GM23338 (cell line): Measurements from ENCODE around the gene ZNF484. TPM values are rescaled to one million over a fixed set of nuclear protein-coding genes. Genes with fewer than 3 reads are reported as not detected.

ENCODE experiments used
- ATAC-seq: fragments of 200-7000 bp; cut with Tn5 transposase; 3 replicates; pipeline ENCODE4 v1.9.1; 2020
- DNase-seq: peaks from one replicate; pipeline ENCODE4 v3.0.0-alpha.2; 2015; ENCODE audit warnings: low spot score
- H2AFZ ChIP-seq: fragments of 200-600 bp; sonication (generic); 2 replicates; pipeline ENCODE4 v1.8.0; 2016; ENCODE audit warnings: antibody characterized with exemption, mild to moderate bottlenecking, moderate library complexity
- H3F3A ChIP-seq: fragments of 200-600 bp; sonication (generic); replicated peaks from 2 replicates; pipeline ENCODE4 v1.8.0; 2017; ENCODE audit warnings: antibody characterized with exemption, mixed run types, low read depth
- H3K27ac ChIP-seq: fragments of 200-600 bp; sonication (generic); 2 replicates; pipeline ENCODE4 v1.6.1; 2016; ENCODE audit warnings: low read depth
- H3K27me3 ChIP-seq: fragments of 200-600 bp; sonication (generic); 2 replicates; pipeline ENCODE4 v1.8.0; 2016; ENCODE audit warnings: mild to moderate bottlenecking, mixed run types, moderate library complexity; ENCODE audit not compliant: insufficient read depth
- H3K36me3 ChIP-seq: fragments of 200-600 bp; sonication (generic); 2 replicates; pipeline ENCODE4 v1.8.0; 2016; ENCODE audit warnings: mild to moderate bottlenecking; ENCODE audit not compliant: insufficient read depth
- H3K4me1 ChIP-seq: fragments of 200-600 bp; sonication (generic); 2 replicates; pipeline ENCODE4 v1.8.0; 2016; ENCODE audit warnings: mild to moderate bottlenecking, moderate library complexity; ENCODE audit not compliant: insufficient read depth
- H3K4me2 ChIP-seq: fragments of 200-600 bp; sonication (generic); 2 replicates; pipeline ENCODE4 v1.7.1; 2017; ENCODE audit warnings: mixed run types
- H3K4me3 ChIP-seq: fragments of 200-600 bp; sonication (generic); 2 replicates; pipeline ENCODE4 v1.6.1; 2016; ENCODE audit warnings: mixed run types
- H3K79me2 ChIP-seq: fragments of 200-600 bp; sonication (generic); replicated peaks from 2 replicates; pipeline ENCODE4 v1.8.0; 2017; ENCODE audit warnings: mild to moderate bottlenecking; ENCODE audit not compliant: insufficient read depth
- H3K9me2 ChIP-seq: fragments of 200-600 bp; sonication (generic); 2 replicates; pipeline ENCODE4 v1.8.0; 2017; ENCODE audit not compliant: insufficient read depth
- H4K20me1 ChIP-seq: fragments of 200-600 bp; sonication (generic); replicated peaks from 2 replicates; pipeline ENCODE4 v1.8.0; 2017; ENCODE audit warnings: mild to moderate bottlenecking; ENCODE audit not compliant: insufficient read depth
- H3K27ac Mint-ChIP-seq: 2 replicates; pipeline ENCODE4 v1.8.0; 2020; ENCODE audit warnings: inconsistent platforms, mild to moderate bottlenecking, moderate library complexity, mixed read lengths
- H3K27me3 Mint-ChIP-seq: 3 replicates; pipeline ENCODE4 v1.8.0; 2022; ENCODE audit warnings: low read depth, mild to moderate bottlenecking, moderate library complexity, mixed read lengths, inconsistent platforms; ENCODE audit not compliant: insufficient read depth, poor library complexity
- H3K36me3 Mint-ChIP-seq: 3 replicates; pipeline ENCODE4 v1.8.0; 2021; ENCODE audit warnings: low read depth, mild to moderate bottlenecking, inconsistent platforms, moderate library complexity, mixed read lengths
- H3K4me1 Mint-ChIP-seq: 3 replicates; pipeline ENCODE4 v1.8.0; 2020; ENCODE audit warnings: mild to moderate bottlenecking, inconsistent platforms, mixed read lengths
- H3K4me3 Mint-ChIP-seq: 3 replicates; pipeline ENCODE4 v1.8.0; 2021; ENCODE audit warnings: moderate library complexity, mild to moderate bottlenecking, inconsistent platforms, mixed read lengths
- H3K9me3 Mint-ChIP-seq: 3 replicates; pipeline ENCODE4 v1.8.0; 2020; ENCODE audit warnings: moderate library complexity, mild to moderate bottlenecking, inconsistent platforms, mixed read lengths
- CREB1 ChIP-seq: fragments of 250-450 bp; sonication (Bioruptor Pico); IDR thresholded peaks from 2 replicates; pipeline ENCODE4 v1.5.0; 2020; ENCODE audit warnings: low read depth, mild to moderate bottlenecking, moderate library complexity
- CTCF ChIP-seq, 2 experiments: fragments of 200-600 bp in 1 of 2; sonication (generic) in 1 of 2; conservative IDR thresholded peaks; 2 replicates each; pipeline versions ENCODE4 v1.5.1 to v1.6.1; 2016 to 2017; ENCODE audit warnings: antibody characterized with exemption in 2 of 2, low read depth in 2 of 2, mild to moderate bottlenecking in 2 of 2, moderate library complexity in 1 of 2
- ETS1 ChIP-seq: IDR thresholded peaks from 2 replicates; pipeline ENCODE4 v1.6.1; 2016; ENCODE audit warnings: antibody characterized with exemption
- EZH2 ChIP-seq: fragments of 200-600 bp; sonication (generic); IDR thresholded peaks from one replicate; pipeline ENCODE4 v1.8.0; 2017; ENCODE audit warnings: antibody characterized with exemption, mild to moderate bottlenecking, low read depth; ENCODE audit not compliant: unreplicated experiment
- JUNB ChIP-seq: IDR thresholded peaks from one replicate; pipeline ENCODE4 v1.6.1; 2016; ENCODE audit warnings: antibody characterized with exemption; ENCODE audit not compliant: unreplicated experiment
- NANOG ChIP-seq: IDR thresholded peaks from 2 replicates; pipeline ENCODE4 v1.6.1; 2016; ENCODE audit warnings: antibody characterized with exemption, borderline replicate concordance
- REST ChIP-seq: IDR thresholded peaks from one replicate; pipeline ENCODE4 v1.6.1; 2018; ENCODE audit warnings: antibody characterized with exemption; ENCODE audit not compliant: unreplicated experiment
- ZNF331 ChIP-seq: fragments of 250-450 bp; sonication (Bioruptor Pico); IDR thresholded peaks from 2 replicates; pipeline ENCODE4 v1.5.0; 2020; ENCODE audit warnings: low read depth, mild to moderate bottlenecking, moderate library complexity
- ZNF462 ChIP-seq: fragments of 250-450 bp; sonication (Bioruptor Pico); IDR thresholded peaks from 2 replicates; pipeline ENCODE4 v1.5.0; 2020; ENCODE audit warnings: mild to moderate bottlenecking, moderate library complexity
- polyA plus RNA-seq: library from polyadenylated mRNA; unstranded; fragments of >200 nt; fragmentation: Nextera tagmentation; extraction: Ambion mirVana; gene quantifications from 2 replicates; pipeline ENCODE4 v1.2.1, GENCODE V29; 2016
- total RNA-seq: library from RNA; depleted of rRNA; stranded (reverse); fragments of >200 nt; shearing (Covaris generic); gene quantifications from 2 replicates; pipeline ENCODE4 v1.2.3, GENCODE V29; 2014

Gene ZNF484
- total and polyA plus RNA-seq, 2 experiments from 2014 or later: 4.2 to 19.4 TPM

- Mint-ChIP-seq H3K27me3 (no peaks in the 10 kb centered on the region), H3K4me1 (no peaks in the 10 kb centered on the region), H3K27ac (no peak overlapping the region), H3K36me3 (peaks cover 32% of the 10 kb centered on the region), H3K4me3 (no peak overlapping the region), H3K9me3 (peaks cover 7% of the 10 kb centered on the region; the same call in 2 of the 3 replicates)
- H4K20me1 ChIP-seq: peaks cover 7% of the 10 kb centered on the region; the same call in 1 of the 2 replicates
- no peak overlapping the region for H3K27ac ChIP-seq
- ATAC-seq: no peak
- H3K27me3 ChIP-seq: no peaks in the 10 kb centered on the region
- H3K36me3 ChIP-seq: peaks cover 2% of the 10 kb centered on the region
- no peak overlapping the region for H2AFZ ChIP-seq
- no peaks in the 10 kb centered on the region for H3F3A ChIP-seq
- no peak for DNase-seq
- TF ChIP-seq NANOG: no peak
- TF ChIP-seq ZNF331 (CRISPR knock-in tag): no peak
- H3K79me2 ChIP-seq: peaks cover 60% of the 10 kb centered on the region
- H3K9me2 ChIP-seq: no peaks in the 10 kb centered on the region
- H3K4me2 ChIP-seq: no peak overlapping the region
- H3K4me3 ChIP-seq: no peak overlapping the region
- H3K4me1 ChIP-seq: no peaks in the 10 kb centered on the region
These were observed 17.0 kb downstream of the ZNF484 start for GRCh38 chr9:92860867-92861266.

GRCh38 chr9:92857236-92857635 lies 20.6 kb downstream of the ZNF484 start:
- no peak overlapping the region for H3K27ac Mint-ChIP-seq
- peaks cover 7% of the 10 kb centered on the region; the same call in 2 of the 3 replicates for H3K9me3 Mint-ChIP-seq
- H3K79me2 ChIP-seq: peaks cover 24% of the 10 kb centered on the region
- ATAC-seq (no peak), DNase-seq (no peak)
- H3K9me2 ChIP-seq: no peaks in the 10 kb centered on the region
- H3K27me3 Mint-ChIP-seq: no peaks in the 10 kb centered on the region
- H3K4me3 Mint-ChIP-seq: no peak overlapping the region
- no peaks in the 10 kb centered on the region for H3K27me3 ChIP-seq
- H3K4me1 ChIP-seq: no peaks in the 10 kb centered on the region
- H2AFZ ChIP-seq: no peak overlapping the region
- peaks cover 13% of the 10 kb centered on the region for H3K36me3 ChIP-seq
- H3K36me3 Mint-ChIP-seq: peaks cover 53% of the 10 kb centered on the region
- no peak overlapping the region for H3K4me3 ChIP-seq
- no peaks in the 10 kb centered on the region for H3F3A ChIP-seq
- H3K27ac ChIP-seq: no peak overlapping the region; the same call in 1 of the 2 replicates
- H3K4me1 Mint-ChIP-seq: no peaks in the 10 kb centered on the region
- H3K4me2 ChIP-seq: no peak overlapping the region
- peaks cover 7% of the 10 kb centered on the region for H4K20me1 ChIP-seq
- TF ChIP-seq ZNF462 (CRISPR knock-in tag) (no peak), CREB1 (CRISPR knock-in tag) (no peak), JUNB (no peak), EZH2 (no peak), NANOG (no peak), CTCF (conservative IDR thresholded peaks at IDR 0.05; ENCODE audit: low read depth in 2 of 2) (no peak), ETS1 (no peak), ZNF331 (CRISPR knock-in tag) (no peak), REST (no peak)
